SK-N-SH treated with all-trans-retinoic acid at 6 μM for 48 hours (cell line): ENCODE data around the gene KCTD12.

Experiments used
- ATAC-seq: fragments of 200-7000 bp; cut with Tn5 transposase; 3 replicates; pipeline ENCODE4 v1.9.1; 2020; ENCODE audit warnings: mild to moderate bottlenecking, moderate library complexity
- ARNTL ChIP-seq: fragments of 450-650 bp; formaldehyde crosslinking; IDR thresholded peaks from 2 replicates; pipeline ENCODE4 v1.5.0; 2020; ENCODE audit warnings: low read depth, mild to moderate bottlenecking, moderate library complexity, borderline replicate concordance
- BACH2 ChIP-seq: fragments of 250-450 bp; sonication (Bioruptor Pico); IDR thresholded peaks from 2 replicates; pipeline ENCODE4 v1.9.0; 2021; ENCODE audit warnings: mild to moderate bottlenecking, borderline replicate concordance
- CREB5 ChIP-seq: fragments of 250-450 bp; sonication (Bioruptor Pico); IDR thresholded peaks from 2 replicates; pipeline ENCODE4 v1.5.1; 2020; ENCODE audit warnings: low read depth, mild to moderate bottlenecking, moderate library complexity
- CSDC2 ChIP-seq: fragments of 250-450 bp; sonication (Bioruptor Pico); IDR thresholded peaks from 2 replicates; pipeline ENCODE4 v1.5.0; 2020; ENCODE audit warnings: mild to moderate bottlenecking, moderate library complexity
- CSRNP3 ChIP-seq: fragments of 250-450 bp; sonication (Bioruptor Pico); IDR thresholded peaks from 2 replicates; pipeline ENCODE4 v1.5.1; 2021; ENCODE audit warnings: mild to moderate bottlenecking, moderate library complexity
- ESRRG ChIP-seq: fragments of 250-450 bp; sonication (Bioruptor Pico); IDR thresholded peaks from 2 replicates; pipeline ENCODE4 v1.6.1; 2021; ENCODE audit warnings: mild to moderate bottlenecking
- GLIS3 ChIP-seq: fragments of 250-450 bp; sonication (Bioruptor Pico); IDR thresholded peaks from 2 replicates; pipeline ENCODE4 v1.5.0; 2020; ENCODE audit warnings: mild to moderate bottlenecking, moderate library complexity
- ISL1 ChIP-seq: fragments of 250-450 bp; sonication (Bioruptor Pico); IDR thresholded peaks from 2 replicates; pipeline ENCODE4 v2.1.2; 2022; ENCODE audit warnings: mild to moderate bottlenecking, moderate library complexity
- OSR1 ChIP-seq: fragments of 250-450 bp; sonication (Bioruptor Pico); IDR thresholded peaks from 2 replicates; pipeline ENCODE4 v1.8.0; 2022; ENCODE audit warnings: moderate library complexity, mild to moderate bottlenecking, inconsistent platforms
- PATZ1 ChIP-seq: fragments of 250-450 bp; sonication (Bioruptor Pico); IDR thresholded peaks from 2 replicates; pipeline ENCODE4 v1.8.0; 2020; ENCODE audit warnings: mild to moderate bottlenecking, moderate library complexity, borderline replicate concordance
- POU6F1 ChIP-seq: fragments of 250-450 bp; sonication (Bioruptor Pico); IDR thresholded peaks from 2 replicates; pipeline ENCODE4 v1.8.0; 2021; ENCODE audit warnings: low read depth, mild to moderate bottlenecking, moderate library complexity, borderline replicate concordance
- PPARA ChIP-seq: fragments of 250-450 bp; sonication (Bioruptor Pico); IDR thresholded peaks from 2 replicates; pipeline ENCODE4 v1.5.0; 2020; ENCODE audit warnings: mild to moderate bottlenecking, borderline replicate concordance
- RARB ChIP-seq: fragments of 250-450 bp; sonication (Bioruptor Pico); IDR thresholded peaks from 2 replicates; pipeline ENCODE4 v1.8.0; 2021; ENCODE audit warnings: mild to moderate bottlenecking, moderate library complexity
- SNAI2 ChIP-seq: fragments of 250-450 bp; sonication (Bioruptor Pico); IDR thresholded peaks from 2 replicates; pipeline ENCODE4 v1.5.0; 2020; ENCODE audit warnings: mild to moderate bottlenecking, moderate library complexity
- TCF4 ChIP-seq: fragments of 250-450 bp; sonication (Bioruptor Pico); IDR thresholded peaks from 2 replicates; pipeline ENCODE4 v1.8.0; 2021; ENCODE audit warnings: mild to moderate bottlenecking, moderate library complexity, borderline replicate concordance
- TOX ChIP-seq: fragments of 250-450 bp; sonication (Bioruptor Pico); IDR thresholded peaks from 2 replicates; pipeline ENCODE4 v1.8.0; 2021; ENCODE audit warnings: mild to moderate bottlenecking, moderate library complexity, borderline replicate concordance
- TSHZ2 ChIP-seq: fragments of 250-450 bp; sonication (Bioruptor Pico); IDR thresholded peaks from 2 replicates; pipeline ENCODE4 v1.5.0; 2020; ENCODE audit warnings: mild to moderate bottlenecking, moderate library complexity
- ZC3H10 ChIP-seq: fragments of 250-450 bp; sonication (Bioruptor Pico); IDR thresholded peaks from 2 replicates; pipeline ENCODE4 v1.5.1; 2021; ENCODE audit warnings: mild to moderate bottlenecking, moderate library complexity
- ZFP3 ChIP-seq: fragments of 250-450 bp; sonication (Bioruptor Pico); IDR thresholded peaks from 2 replicates; pipeline ENCODE4 v1.5.0; 2020; ENCODE audit warnings: mild to moderate bottlenecking, moderate library complexity
- ZFP30 ChIP-seq: fragments of 450-650 bp; formaldehyde crosslinking; IDR thresholded peaks from 2 replicates; pipeline ENCODE4 v1.5.0; 2022; ENCODE audit warnings: mild to moderate bottlenecking, moderate library complexity
- ZNF565 ChIP-seq: fragments of 450-650 bp; formaldehyde crosslinking; conservative IDR thresholded peaks from 2 replicates; pipeline ENCODE4 v1.5.0; 2020; ENCODE audit warnings: low read depth, mild to moderate bottlenecking, moderate library complexity
- ZNF70 ChIP-seq: fragments of 450-650 bp; formaldehyde crosslinking; IDR thresholded peaks from 2 replicates; pipeline ENCODE4 v1.5.0; 2020; ENCODE audit warnings: mild to moderate bottlenecking, moderate library complexity
- ZNF8 ChIP-seq: fragments of 450-650 bp; formaldehyde crosslinking; IDR thresholded peaks from 2 replicates; pipeline ENCODE4 v1.5.0; 2020; ENCODE audit warnings: mild to moderate bottlenecking, moderate library complexity

Gene KCTD12

GRCh38 chr13:76917095-76917494 lies 30.9 kb upstream of the KCTD12 start:
- TF ChIP-seq ZC3H10 (CRISPR knock-in tag) (no peak), TSHZ2 (CRISPR knock-in tag) (no peak), ZFP30 (CRISPR knock-in tag) (no peak), POU6F1 (CRISPR knock-in tag) (no peak), BACH2 (CRISPR knock-in tag) (no peak), SNAI2 (CRISPR knock-in tag) (no peak), CREB5 (CRISPR knock-in tag) (no peak), ISL1 (CRISPR knock-in tag) (no peak), ZFP3 (CRISPR knock-in tag) (no peak), RARB (CRISPR knock-in tag) (no peak), ESRRG (CRISPR knock-in tag) (no peak), GLIS3 (CRISPR knock-in tag) (no peak), TCF4 (CRISPR knock-in tag) (no peak), CSDC2 (CRISPR knock-in tag) (no peak), ZNF565 (CRISPR knock-in tag) (no peak), PATZ1 (CRISPR knock-in tag) (no peak), CSRNP3 (CRISPR knock-in tag) (no peak), TOX (no peak), ZNF8 (no peak)

GRCh38 chr13:76913898-76914297 lies 27.7 kb upstream of the KCTD12 start:
- ATAC-seq: no peak
- TF ChIP-seq TOX (no peak), OSR1 (CRISPR knock-in tag) (no peak), ZNF70 (CRISPR knock-in tag) (no peak), CSDC2 (CRISPR knock-in tag) (no peak), TCF4 (CRISPR knock-in tag) (no peak), GLIS3 (CRISPR knock-in tag) (no peak), ARNTL (CRISPR knock-in tag) (no peak), ZC3H10 (CRISPR knock-in tag) (no peak), BACH2 (CRISPR knock-in tag) (no peak), CREB5 (CRISPR knock-in tag) (no peak), ESRRG (CRISPR knock-in tag) (no peak), PPARA (CRISPR knock-in tag) (no peak), ZFP3 (CRISPR knock-in tag) (no peak), ZNF8 (no peak), RARB (CRISPR knock-in tag) (no peak), POU6F1 (CRISPR knock-in tag) (no peak), ZNF565 (CRISPR knock-in tag) (no peak), PATZ1 (CRISPR knock-in tag) (no peak)

More at GRCh38 chr13:76917095-76917494, 30.9 kb upstream of the KCTD12 start:
- ATAC-seq: no peak
